AG09319 (cell line): ENCODE data around the gene THSD7B.

Source experiments
- DNase-seq: peaks from one replicate; pipeline ENCODE4 v3.0.0-alpha.2; 2010; ENCODE audit warnings: low read depth; ENCODE audit errors: extremely low read depth
- TF ChIP-seq, protein P1 (sequence below): IDR thresholded peaks from 2 replicates; pipeline ENCODE4 v1.5.1; 2011; ENCODE audit warnings: low read depth, mild to moderate bottlenecking, inconsistent platforms, low read length, moderate library complexity

THSD7B gene

GRCh38 chr2:137339051-137339450, 573.7 kb downstream of the THSD7B start:
- TF ChIP-seq, protein P1, sequence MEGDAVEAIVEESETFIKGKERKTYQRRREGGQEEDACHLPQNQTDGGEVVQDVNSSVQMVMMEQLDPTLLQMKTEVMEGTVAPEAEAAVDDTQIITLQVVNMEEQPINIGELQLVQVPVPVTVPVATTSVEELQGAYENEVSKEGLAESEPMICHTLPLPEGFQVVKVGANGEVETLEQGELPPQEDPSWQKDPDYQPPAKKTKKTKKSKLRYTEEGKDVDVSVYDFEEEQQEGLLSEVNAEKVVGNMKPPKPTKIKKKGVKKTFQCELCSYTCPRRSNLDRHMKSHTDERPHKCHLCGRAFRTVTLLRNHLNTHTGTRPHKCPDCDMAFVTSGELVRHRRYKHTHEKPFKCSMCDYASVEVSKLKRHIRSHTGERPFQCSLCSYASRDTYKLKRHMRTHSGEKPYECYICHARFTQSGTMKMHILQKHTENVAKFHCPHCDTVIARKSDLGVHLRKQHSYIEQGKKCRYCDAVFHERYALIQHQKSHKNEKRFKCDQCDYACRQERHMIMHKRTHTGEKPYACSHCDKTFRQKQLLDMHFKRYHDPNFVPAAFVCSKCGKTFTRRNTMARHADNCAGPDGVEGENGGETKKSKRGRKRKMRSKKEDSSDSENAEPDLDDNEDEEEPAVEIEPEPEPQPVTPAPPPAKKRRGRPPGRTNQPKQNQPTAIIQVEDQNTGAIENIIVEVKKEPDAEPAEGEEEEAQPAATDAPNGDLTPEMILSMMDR: no peak

DNA sequence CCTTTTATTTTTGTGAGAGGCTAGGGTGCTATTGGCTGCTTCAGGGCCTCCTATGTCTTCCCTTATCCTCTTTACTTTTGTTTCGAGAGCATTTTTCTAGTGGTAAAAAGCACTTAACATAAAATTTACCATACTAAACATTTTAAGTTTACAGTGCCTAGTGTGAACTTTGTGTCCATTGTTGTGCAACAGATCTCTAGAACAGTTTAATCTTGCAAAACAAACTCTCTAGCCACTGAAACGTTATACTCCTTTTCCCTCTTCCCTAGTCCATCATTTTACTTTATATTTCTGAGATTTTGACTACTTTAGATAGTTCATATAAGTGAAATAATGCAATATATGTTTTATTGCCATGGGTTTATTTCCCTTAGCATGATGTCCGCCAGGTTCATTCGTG, 580.6 kb downstream of the THSD7B start:
- TF ChIP-seq, protein P1: no peak

More at GRCh38 chr2:137339051-137339450, 573.7 kb downstream of the THSD7B start:
- no peak for DNase-seq

DNA sequence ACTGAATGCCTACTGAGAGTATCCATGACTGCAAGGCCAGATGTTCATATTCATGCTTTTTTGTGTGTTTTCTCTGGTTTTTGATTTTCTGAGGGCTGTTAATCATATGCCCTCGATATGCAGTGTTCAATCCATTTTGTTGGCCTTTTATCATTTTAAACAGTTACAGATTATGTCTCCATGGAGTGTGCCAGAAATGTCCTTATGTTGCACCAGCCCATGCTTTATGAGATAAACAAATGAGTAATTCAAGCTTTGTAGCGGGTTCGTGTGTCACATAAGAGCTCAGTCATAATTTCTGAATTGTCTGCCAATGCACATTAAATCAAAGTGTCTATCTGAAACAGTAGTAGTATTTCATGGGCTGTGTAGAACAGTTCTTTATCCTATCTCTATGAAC, 583.0 kb downstream of the THSD7B start:
- TF ChIP-seq, protein P1: no peak
- DNase-seq: peak; percentile 71

More for the DNA sequence above, 580.6 kb downstream of the THSD7B start:
- no peak for DNase-seq

- no peak for DNase-seq
- TF ChIP-seq, protein P1: no peak
Observed at GRCh38 chr2:137357634-137358033, 592.3 kb downstream of the THSD7B start.

GRCh38 chr2:137367361-137367760, 602.0 kb downstream of the THSD7B start:
- TF ChIP-seq, protein P1: no peak
- no peak for DNase-seq

DNA sequence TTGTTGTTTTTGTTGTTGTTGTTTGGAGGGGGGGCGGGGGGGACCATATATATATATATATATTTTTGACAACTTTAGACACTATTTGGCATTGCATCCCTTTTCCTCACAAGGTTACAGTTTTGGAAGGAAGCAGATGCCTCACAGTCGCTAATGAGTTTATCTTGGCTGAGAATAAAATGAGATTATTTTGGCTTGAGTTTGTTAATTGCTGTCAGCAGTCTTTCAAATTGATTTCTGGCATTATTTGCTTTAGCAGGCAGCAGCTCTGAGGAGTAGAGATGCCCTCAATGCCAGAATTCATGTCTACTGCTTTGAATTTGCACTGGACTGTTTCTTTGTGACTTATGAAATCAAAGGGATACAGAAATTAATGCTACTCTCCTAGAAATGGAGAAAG, 603.8 kb downstream of the THSD7B start:
- no peak for DNase-seq
- TF ChIP-seq, protein P1: no peak

- DNase-seq: no peak
Observed at GRCh38 chr2:137379186-137379585, 613.8 kb downstream of the THSD7B start.

More at GRCh38 chr2:137379186-137379585, 613.8 kb downstream of the THSD7B start:
- TF ChIP-seq, protein P1: no peak
